Measurements from ENCODE around the gene FRMPD1. TPM values are rescaled to one million over a fixed set of nuclear protein-coding genes. Genes with fewer than 3 reads are reported as not detected.

The FRMPD1 gene
- polyA plus RNA-seq, 1 donor from 2014 or later: 0.35 TPM

GRCh38 chr9:37622462-37622861 is 28.3 kb upstream of the FRMPD1 start:
- Histone ChIP-seq H3K27ac (ENCODE audit: low read length) (no peak overlapping the region), H3K4me2 (ENCODE audit: low read length) (no peak overlapping the region), H3K27me3 (ENCODE audit: insufficient read depth, low read depth, low read length) (no peaks in the 10 kb centered on the region), H3K36me3 (ENCODE audit: insufficient read depth, low read length) (no peaks in the 10 kb centered on the region), H3K9me2 (ENCODE audit: insufficient read depth, low read length) (no peaks in the 10 kb centered on the region), H4K20me1 (ENCODE audit: insufficient read depth) (no peaks in the 10 kb centered on the region), H3F3A (ENCODE audit: insufficient read depth, low read length, poor library complexity, severe bottlenecking) (no peaks in the 10 kb centered on the region), H3K79me2 (replicated peaks; ENCODE audit: insufficient read depth, low read length) (no peaks in the 10 kb centered on the region), H3K9me3 (ENCODE audit: low read length) (no peaks in the 10 kb centered on the region), H3K9ac (ENCODE audit: low read length) (no peak overlapping the region), H3K4me3 (ENCODE audit: low read length) (no peak overlapping the region), H2AFZ (ENCODE audit: low read depth, low read length) (no peak overlapping the region)
- no peak for TF ChIP-seq REST (IDR thresholded peaks at IDR 0.05; ENCODE audit: borderline replicate concordance)
- no peak for TF ChIP-seq CTCF (IDR thresholded peaks at IDR 0.05; ENCODE audit: poor library complexity, severe bottlenecking)
- no peak for TF ChIP-seq MXI1 (conservative IDR thresholded peaks at IDR 0.05; ENCODE audit: poor library complexity, severe bottlenecking)
- no peak for TF ChIP-seq EZH2 (IDR thresholded peaks at IDR 0.05; ENCODE audit: borderline replicate concordance, insufficient read depth, low read length, poor library complexity, severe bottlenecking)
- no peak for TF ChIP-seq SMC3 (conservative IDR thresholded peaks at IDR 0.05; ENCODE audit: poor library complexity)

- Histone ChIP-seq H3K9me3 (ENCODE audit: low read length) (no peaks in the 10 kb centered on the region), H2AFZ (ENCODE audit: low read depth, low read length) (no peak overlapping the region), H3K4me3 (ENCODE audit: low read length) (no peak overlapping the region), H3K27ac (ENCODE audit: low read length) (no peak overlapping the region), H3K9ac (ENCODE audit: low read length) (no peak overlapping the region), H3F3A (ENCODE audit: insufficient read depth, low read length, poor library complexity, severe bottlenecking) (no peaks in the 10 kb centered on the region), H3K4me2 (ENCODE audit: low read length) (no peak overlapping the region), H3K9me2 (ENCODE audit: insufficient read depth, low read length) (no peaks in the 10 kb centered on the region), H3K27me3 (ENCODE audit: insufficient read depth, low read depth, low read length) (no peaks in the 10 kb centered on the region), H3K36me3 (ENCODE audit: insufficient read depth, low read length) (no peaks in the 10 kb centered on the region), H4K20me1 (ENCODE audit: insufficient read depth) (no peaks in the 10 kb centered on the region), H3K79me2 (replicated peaks; ENCODE audit: insufficient read depth, low read length) (no peaks in the 10 kb centered on the region)
- no peak for TF ChIP-seq POLR2AphosphoS5 (IDR thresholded peaks at IDR 0.05)
- no peak for TF ChIP-seq TAF1 (IDR thresholded peaks at IDR 0.05; ENCODE audit: low read depth)
- TF ChIP-seq CTCF (IDR thresholded peaks at IDR 0.05; ENCODE audit: poor library complexity, severe bottlenecking): no peak
- no peak for TF ChIP-seq MXI1 (conservative IDR thresholded peaks at IDR 0.05; ENCODE audit: poor library complexity, severe bottlenecking)
- TF ChIP-seq REST (IDR thresholded peaks at IDR 0.05; ENCODE audit: borderline replicate concordance): no peak
- no peak for TF ChIP-seq EZH2 (IDR thresholded peaks at IDR 0.05; ENCODE audit: borderline replicate concordance, insufficient read depth, low read length, poor library complexity, severe bottlenecking)
- TF ChIP-seq SMC3 (conservative IDR thresholded peaks at IDR 0.05; ENCODE audit: poor library complexity): no peak
- no peak for TF ChIP-seq EP300 (conservative IDR thresholded peaks at IDR 0.05; ENCODE audit: poor library complexity, severe bottlenecking)
- no peak for TF ChIP-seq RAD21 (conservative IDR thresholded peaks at IDR 0.05)
These were observed 27.5 kb upstream of the FRMPD1 start for GRCh38 chr9:37623267-37623666.
